Activated B cell treated with CpG ODN at 0.5 μM for 24 hours (primary cell): ENCODE data around the gene RFTN1. TPM values are rescaled to one million over a fixed set of nuclear protein-coding genes. Genes with fewer than 3 reads are reported as not detected.

Experiments used
- ATAC-seq: fragments of 200-7000 bp; cut with Tn5 transposase; one replicate; pipeline ENCODE4 v1.10.0; 2021; ENCODE audit warnings: low read depth, mild to moderate bottlenecking, moderate library complexity
- CTCF ChIA-PET: fragments of 350-600 bp; sonication (Branson Sonifier 250); formaldehyde crosslinking; loops from one replicate; lab custom pipeline; 2021; ENCODE audit warnings: antibody characterized with exemption; lab: Charles Lee
- POLR2A ChIA-PET: fragments of 350-600 bp; sonication (Branson Sonifier 250); formaldehyde crosslinking; loops from one replicate; lab custom pipeline; 2021; ENCODE audit warnings: antibody characterized with exemption; lab: Charles Lee
- DNase-seq: peaks from one replicate; pipeline ENCODE4 v3.0.0; 2022
- H3K27ac Mint-ChIP-seq: one replicate; pipeline ENCODE4 v1.8.0; 2020; ENCODE audit warnings: mixed read lengths
- H3K27me3 Mint-ChIP-seq: one replicate; pipeline ENCODE4 v1.8.0; 2021; ENCODE audit warnings: mixed read lengths
- H3K36me3 Mint-ChIP-seq: one replicate; pipeline ENCODE4 v1.8.0; 2021; ENCODE audit warnings: low read depth, mixed read lengths
- H3K4me1 Mint-ChIP-seq: one replicate; pipeline ENCODE4 v1.8.0; 2021; ENCODE audit warnings: mixed read lengths
- H3K4me3 Mint-ChIP-seq: one replicate; pipeline ENCODE4 v1.8.0; 2020; ENCODE audit warnings: mild to moderate bottlenecking, mixed read lengths
- H3K9me3 Mint-ChIP-seq: one replicate; pipeline ENCODE4 v1.8.0; 2020; ENCODE audit warnings: mixed read lengths
- CTCF ChIP-seq: fragments of 200-600 bp; IDR thresholded peaks from one replicate; pipeline ENCODE4 v1.8.0; 2022; ENCODE audit warnings: antibody characterized with exemption, mild to moderate bottlenecking
- intact Hi-C: fragments of 100-400 bp; cut with micrococcal nuclease; formaldehyde crosslinking; loops from one replicate; pipeline ENCODE4 v1.15.1; 2024
- total RNA-seq: library from RNA; stranded (reverse); gene quantifications from 2 replicates; pipeline ENCODE4 v1.2.3, GENCODE V29; 2022

Gene RFTN1
- total RNA-seq, 1 donor from 2014 or later, result 365 TPM

DNA sequence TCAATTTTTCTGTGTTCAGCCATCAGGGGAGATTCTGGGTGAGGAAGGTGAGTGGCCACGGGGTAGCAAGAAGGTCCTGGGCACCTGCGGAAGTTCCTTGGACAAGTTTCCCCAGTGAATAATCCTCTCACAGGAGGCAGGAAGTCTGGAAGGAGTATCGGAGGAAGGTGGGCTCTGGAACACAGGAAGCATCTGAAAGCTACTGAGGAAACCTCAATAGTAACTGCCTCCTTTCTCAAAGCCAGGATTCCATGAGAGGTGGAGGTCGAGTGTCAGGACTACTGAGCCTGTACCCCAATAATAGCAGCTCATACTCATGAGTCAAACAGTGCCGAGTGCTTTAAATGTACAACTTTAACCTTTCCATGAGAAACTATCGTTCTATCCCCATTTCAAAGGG is 137.6 kb downstream of the RFTN1 start:
- POLR2A ChIA-PET, result interaction anchor here (0.7 to 12.5 kb wide), 6 partner anchors 11 to 145 kb away, joined by 3 to 202 read pairs (median 4); partner anchors contain the start of gene RFTN1
- H3K4me3 Mint-ChIP-seq, result peak overlapping the region; percentile 13
- peaks cover 100% of the 10 kb centered on the region for H3K4me1 Mint-ChIP-seq
- peaks cover 76% of the 10 kb centered on the region for H3K36me3 Mint-ChIP-seq
- no peaks in the 10 kb centered on the region for H3K27me3 Mint-ChIP-seq
- no peak for TF ChIP-seq CTCF
- DNase-seq (no peak), ATAC-seq (no peak)
- CTCF ChIA-PET, result no interaction called here
- peaks cover 5% of the 10 kb centered on the region for H3K9me3 Mint-ChIP-seq
- intact Hi-C loops, result loop anchor here (10.0 kb wide), 2 partner anchors 571 to 819 kb away; no protein-coding TSS in a partner anchor
- peak overlapping the region; percentile 93 for H3K27ac Mint-ChIP-seq

DNA sequence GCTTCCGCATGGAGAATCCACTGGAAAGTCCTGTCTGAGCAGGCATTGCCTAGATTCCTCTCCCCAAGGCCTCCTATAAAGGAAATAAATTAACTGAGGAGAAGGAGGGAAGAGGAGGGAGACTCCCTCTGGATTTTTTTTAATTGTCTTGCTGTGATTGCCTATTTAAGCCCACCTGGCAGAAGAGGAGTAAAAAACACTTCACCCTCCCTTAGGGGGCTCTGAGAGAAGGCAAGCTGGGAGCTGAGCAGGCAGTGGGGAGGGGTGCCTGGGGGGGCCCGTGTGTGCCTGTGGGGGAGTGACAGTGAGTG is 138.6 kb downstream of the RFTN1 start:
- TF ChIP-seq CTCF, result no peak
- ATAC-seq (no peak), DNase-seq (no peak)
- Mint-ChIP-seq H3K4me3 (peak overlapping the region; percentile 75), H3K36me3 (peaks cover 82% of the 10 kb centered on the region), H3K4me1 (peaks cover 100% of the 10 kb centered on the region), H3K9me3 (peaks cover 5% of the 10 kb centered on the region), H3K27ac (peak overlapping the region; percentile 93), H3K27me3 (no peaks in the 10 kb centered on the region)
- ChIA-PET CTCF (no interaction called here), POLR2A (interaction anchor here (0.9 to 12.5 kb wide), 6 partner anchors 20 to 136 kb away, joined by 3 to 202 read pairs (median 6); partner anchors contain the start of gene RFTN1)
- intact Hi-C loops, result loop anchor here (1.0 to 10.0 kb wide), 4 partner anchors 58 to 820 kb away; partner anchors contain the start of gene OXNAD1

DNA sequence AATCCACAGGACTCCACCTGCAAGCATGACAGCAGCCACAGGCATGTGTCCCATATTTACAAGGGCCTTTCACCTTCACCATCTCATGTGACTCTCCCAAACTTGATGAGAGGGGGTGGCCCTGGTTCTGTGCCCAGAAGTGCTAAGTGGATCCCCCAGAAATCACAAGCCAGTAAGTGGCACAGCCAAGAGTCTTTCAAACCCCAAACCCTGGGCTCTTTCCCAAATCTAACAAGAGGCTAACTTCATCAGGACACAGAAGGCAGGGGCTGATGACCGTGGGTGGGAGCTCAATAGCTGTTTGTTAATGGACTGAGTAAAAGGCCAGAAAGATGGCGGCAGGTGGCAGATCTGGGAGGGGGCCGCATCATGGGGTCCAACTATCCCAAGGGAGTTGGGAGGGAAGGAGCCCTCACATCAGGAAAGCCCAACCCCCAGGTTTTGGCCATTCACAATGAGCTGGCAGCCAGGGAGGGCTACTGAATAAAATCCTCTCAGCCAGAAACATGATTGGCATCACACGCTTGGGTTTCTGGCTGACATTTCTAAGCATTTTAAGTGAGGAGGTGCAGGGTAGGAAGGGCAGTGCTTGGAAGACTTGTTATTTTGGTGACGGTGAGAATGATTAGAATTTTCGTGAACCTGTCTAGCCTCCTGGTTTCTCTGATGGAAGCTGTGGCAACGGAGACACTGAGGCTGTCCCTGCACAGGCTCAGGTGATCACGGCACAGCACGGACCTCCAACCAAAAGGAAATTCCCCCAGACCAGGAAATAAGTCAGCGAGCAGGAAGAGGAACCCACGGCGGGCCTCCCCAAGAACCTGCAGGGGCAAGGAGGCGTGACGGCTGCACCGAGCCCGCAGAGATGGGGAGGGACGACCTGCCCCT is 139.2 kb downstream of the RFTN1 start:
- Mint-ChIP-seq H3K27ac (peak overlapping the region; percentile 93), H3K27me3 (no peaks in the 10 kb centered on the region), H3K36me3 (peaks cover 84% of the 10 kb centered on the region), H3K9me3 (peaks cover 5% of the 10 kb centered on the region), H3K4me1 (peaks cover 100% of the 10 kb centered on the region), H3K4me3 (peak overlapping the region; percentile 75)
- intact Hi-C loops, result loop anchor here (1.0 to 10.0 kb wide), 4 partner anchors 59 to 821 kb away; partner anchors contain the start of gene OXNAD1
- DNase-seq (peak; percentile 68), ATAC-seq (peak; percentile 41)
- no peak for TF ChIP-seq CTCF
- POLR2A ChIA-PET, result interaction anchor here (1.5 to 12.5 kb wide), 6 partner anchors 20 to 142 kb away, joined by 3 to 202 read pairs (median 8); partner anchors contain the start of gene RFTN1
- CTCF ChIA-PET, result no interaction called here

DNA sequence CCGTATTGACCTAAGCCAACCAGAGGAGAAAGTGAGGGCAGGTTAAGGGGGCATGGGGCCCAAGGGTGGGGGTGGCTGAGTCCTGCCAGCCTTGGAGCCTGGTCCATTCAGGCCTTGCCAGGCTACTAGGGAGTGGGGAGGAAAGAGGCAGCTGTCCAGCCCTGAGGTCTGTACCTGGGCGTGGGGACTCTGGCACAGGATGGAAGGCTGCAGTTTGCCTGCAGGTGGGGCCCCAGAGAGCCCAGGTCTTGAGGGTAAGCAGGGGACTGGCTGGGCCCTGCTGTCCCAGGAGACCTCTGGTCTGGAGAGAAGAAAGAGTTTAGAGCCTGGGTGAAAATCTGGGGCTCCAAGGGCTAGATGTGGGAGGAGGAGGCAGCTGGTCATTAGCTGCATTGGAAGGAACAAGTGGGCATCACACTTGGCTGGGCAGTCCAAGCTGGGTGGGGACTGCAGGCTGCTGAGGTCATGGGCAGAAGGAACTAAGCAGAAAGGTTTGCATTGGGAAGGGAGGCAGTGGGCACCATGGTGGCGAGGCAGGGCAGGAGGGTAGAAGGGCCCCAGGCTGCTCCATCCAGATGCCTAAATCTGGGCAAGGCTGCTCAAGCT is 140.1 kb downstream of the RFTN1 start:
- peak; percentile 32 for DNase-seq
- intact Hi-C loops, result loop anchor here (5.0 to 10.0 kb wide), 3 partner anchors 106 to 821 kb away; partner anchors contain the start of gene OXNAD1
- no peak for TF ChIP-seq CTCF
- H3K4me1 Mint-ChIP-seq, result peaks cover 97% of the 10 kb centered on the region
- peak overlapping the region; percentile 93 for H3K27ac Mint-ChIP-seq
- H3K27me3 Mint-ChIP-seq, result no peaks in the 10 kb centered on the region
- ChIA-PET POLR2A (interaction anchor here (1.3 to 12.5 kb wide), 6 partner anchors 9 to 143 kb away, joined by 4 to 202 read pairs (median 8); partner anchors contain the start of gene RFTN1), CTCF (interaction anchor here (1.0 kb wide), 1 partner anchor 82 kb away, joined by 4 read pairs; no protein-coding TSS in a partner anchor)
- peaks cover 2% of the 10 kb centered on the region for H3K9me3 Mint-ChIP-seq
- H3K4me3 Mint-ChIP-seq, result peak overlapping the region; percentile 75
- ATAC-seq, result peak; percentile 19
- peaks cover 83% of the 10 kb centered on the region for H3K36me3 Mint-ChIP-seq
